K562 (cell line): ENCODE data around the gene YY1AP1. TPM values are rescaled to one million over a fixed set of nuclear protein-coding genes. Genes with fewer than 3 reads are reported as not detected.

Experiments used
- E2F3 ChIP-seq: fragments of 250-450 bp; sonication (Bioruptor Pico); IDR thresholded peaks from 2 replicates; pipeline ENCODE4 v1.4.0; 2020; ENCODE audit warnings: mild to moderate bottlenecking
- GTF2E2 ChIP-seq: fragments of 200-800 bp; sonication (Bioruptor generic); IDR thresholded peaks from 2 replicates; pipeline ENCODE4 v1.6.1; 2016; ENCODE audit warnings: missing genetic modification characterization, missing compliant biosample characterization
- HDGF ChIP-seq: fragments of 450-650 bp; IDR thresholded peaks from 2 replicates; pipeline ENCODE4 v1.6.1; 2016
- HLTF ChIP-seq: fragments of 450-650 bp; IDR thresholded peaks from 2 replicates; pipeline ENCODE4 v1.6.1; 2016
- JUND ChIP-seq, 2 experiments: IDR thresholded peaks; 2 replicates in 1 of 2; 3 replicates in 1 of 2; pipeline ENCODE4 v1.6.1; 2011; ENCODE audit warnings: borderline replicate concordance in 2 of 2, low read depth in 2 of 2, low read length in 2 of 2, improper control_type of control experiment in 1 of 2, missing biosample characterization in 1 of 2, missing genetic modification characterization in 1 of 2, missing genetic modification reagents in 1 of 2
- MECOM ChIP-seq: fragments of 250-450 bp; sonication (Bioruptor Pico); IDR thresholded peaks from 2 replicates; pipeline ENCODE4 v1.8.0; 2022; ENCODE audit warnings: inconsistent platforms
- POLR2B ChIP-seq: fragments of 450-650 bp; IDR thresholded peaks from 2 replicates; pipeline ENCODE4 v1.6.1; 2018; ENCODE audit warnings: low read depth; ENCODE audit not compliant: partially characterized antibody
- SMAD3 ChIP-seq: fragments of 450-650 bp; formaldehyde crosslinking; conservative IDR thresholded peaks from 2 replicates; pipeline ENCODE4 v1.4.0; 2020; ENCODE audit warnings: mild to moderate bottlenecking
- SMAD4 ChIP-seq: fragments of 250-450 bp; sonication (Bioruptor Pico); conservative IDR thresholded peaks from 2 replicates; pipeline ENCODE4 v1.8.0; 2021; ENCODE audit warnings: inconsistent platforms, mild to moderate bottlenecking, moderate library complexity
- SRSF7 ChIP-seq: fragments of 200-400 bp; formaldehyde crosslinking; optimal IDR thresholded peaks from 2 replicates; pipeline ENCODE3; 2017; ENCODE audit warnings: mild to moderate bottlenecking, low read depth, low read length
- STAG1 ChIP-seq: sonication (generic); formaldehyde crosslinking; IDR thresholded peaks from 2 replicates; pipeline ENCODE4 v1.5.0; 2020; ENCODE audit warnings: missing genetic modification reagents, borderline replicate concordance
- STAT5A ChIP-seq: IDR thresholded peaks from 2 replicates; pipeline ENCODE4 v1.6.1; 2012; ENCODE audit warnings: low read length, inconsistent platforms, borderline replicate concordance
- YBX1 ChIP-seq: fragments of 450-650 bp; IDR thresholded peaks from 2 replicates; pipeline ENCODE4 v1.7.1; 2016; ENCODE audit warnings: mild to moderate bottlenecking
- ZNF174 ChIP-seq: fragments of 250-450 bp; sonication (Bioruptor Pico); IDR thresholded peaks from 2 replicates; pipeline ENCODE4 v1.4.0; 2020; ENCODE audit warnings: mild to moderate bottlenecking
- ZNF184 ChIP-seq: sonication (generic); formaldehyde crosslinking; IDR thresholded peaks from 2 replicates; pipeline ENCODE4 v1.5.0; 2020; ENCODE audit warnings: missing genetic modification reagents
- ZNF395 ChIP-seq: fragments of 200-800 bp; sonication (Bioruptor generic); IDR thresholded peaks from 2 replicates; pipeline ENCODE4 v1.6.1; 2017; ENCODE audit warnings: missing genetic modification characterization, missing compliant biosample characterization
- polyA plus RNA-seq, 8 experiments: library from polyadenylated mRNA; depleted of rRNA in 4 of 8; stranded (reverse) in 5 of 8; unstranded in 3 of 8; fragments of >200 nt; fragmentation: Nextera tagmentation in 2 of 8; fragmentation: Illumina TruSeq in 1 of 8; extraction: Ambion mirVana in 2 of 8; extraction: Trizol in 1 of 8; gene quantifications; 2 replicates each; pipeline versions ENCODE4 v1.2.1 to v1.2.3, GENCODE V29; 2011 to 2014; ENCODE audit warnings: inconsistent platforms in 1 of 8, missing spikeins in 1 of 8
- total RNA-seq, 7 experiments: library from RNA; depleted of rRNA in 6 of 7; stranded (reverse); fragments of >200 nt in 6 of 7; fragmentation: Illumina TruSeq in 2 of 7; extraction: Trizol in 2 of 7; gene quantifications; 2 replicates each; pipeline versions ENCODE4 v1.2.1 to v1.2.3, GENCODE V29; 2011 to 2021; ENCODE audit warnings: low replicate concordance in 1 of 7
- TF ChIP-seq, protein P1 (sequence below): sonication (generic); formaldehyde crosslinking; IDR thresholded peaks from 2 replicates; pipeline ENCODE4 v1.8.1; 2022; ENCODE audit warnings: missing genetic modification reagents
- TF ChIP-seq, protein P2 (sequence below), 2 experiments: fragments of 450-650 bp; IDR thresholded peaks; 2 replicates each; pipeline ENCODE4 v1.6.1; 2016; ENCODE audit warnings: mild to moderate bottlenecking in 2 of 2, borderline replicate concordance in 1 of 2, low read depth in 1 of 2, moderate library complexity in 1 of 2

The YY1AP1 gene
- total and polyA plus RNA-seq, 9 of the 15 experiments (the other 6 are each of a cell fraction or from before 2014, with no cell fraction given) = 18.4 to 90.7 (median 42.9) TPM

GRCh38 chr1:155688324-155689080 lies at the start of gene YY1AP1 (continued):
- TF ChIP-seq JUND (IDR thresholded peaks at IDR 0.05; ENCODE audit: borderline replicate concordance, low read depth, low read length) (peak; percentile 97), JUND (tag; IDR thresholded peaks at IDR 0.05; ENCODE audit: borderline replicate concordance, low read depth, low read length) (no peak), SMAD4 (CRISPR knock-in tag) (peak; percentile 46), STAG1 (CRISPR knock-in tag) (peak; percentile 57; the same call in 1 of the 2 replicates), ZNF174 (CRISPR knock-in tag) (no peak), ZNF184 (no peak), GTF2E2 (tag) (peak; percentile 30; the same call in 1 of the 2 replicates), SRSF7 (no peak), HDGF (no peak), ZNF395 (peak; percentile 87), SMAD3 (CRISPR knock-in tag) (peak; percentile 73; the same call in 1 of the 2 replicates), YBX1 (no peak), HLTF (no peak; the same call in 1 of the 2 replicates), E2F3 (no peak), MECOM (CRISPR knock-in tag) (no peak), POLR2B (peak; percentile 68), STAT5A (no peak)
- TF ChIP-seq, protein P1, sequence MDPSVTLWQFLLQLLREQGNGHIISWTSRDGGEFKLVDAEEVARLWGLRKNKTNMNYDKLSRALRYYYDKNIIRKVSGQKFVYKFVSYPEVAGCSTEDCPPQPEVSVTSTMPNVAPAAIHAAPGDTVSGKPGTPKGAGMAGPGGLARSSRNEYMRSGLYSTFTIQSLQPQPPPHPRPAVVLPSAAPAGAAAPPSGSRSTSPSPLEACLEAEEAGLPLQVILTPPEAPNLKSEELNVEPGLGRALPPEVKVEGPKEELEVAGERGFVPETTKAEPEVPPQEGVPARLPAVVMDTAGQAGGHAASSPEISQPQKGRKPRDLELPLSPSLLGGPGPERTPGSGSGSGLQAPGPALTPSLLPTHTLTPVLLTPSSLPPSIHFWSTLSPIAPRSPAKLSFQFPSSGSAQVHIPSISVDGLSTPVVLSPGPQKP (CRISPR knock-in tag) = no peak
- TF ChIP-seq, protein P2, sequence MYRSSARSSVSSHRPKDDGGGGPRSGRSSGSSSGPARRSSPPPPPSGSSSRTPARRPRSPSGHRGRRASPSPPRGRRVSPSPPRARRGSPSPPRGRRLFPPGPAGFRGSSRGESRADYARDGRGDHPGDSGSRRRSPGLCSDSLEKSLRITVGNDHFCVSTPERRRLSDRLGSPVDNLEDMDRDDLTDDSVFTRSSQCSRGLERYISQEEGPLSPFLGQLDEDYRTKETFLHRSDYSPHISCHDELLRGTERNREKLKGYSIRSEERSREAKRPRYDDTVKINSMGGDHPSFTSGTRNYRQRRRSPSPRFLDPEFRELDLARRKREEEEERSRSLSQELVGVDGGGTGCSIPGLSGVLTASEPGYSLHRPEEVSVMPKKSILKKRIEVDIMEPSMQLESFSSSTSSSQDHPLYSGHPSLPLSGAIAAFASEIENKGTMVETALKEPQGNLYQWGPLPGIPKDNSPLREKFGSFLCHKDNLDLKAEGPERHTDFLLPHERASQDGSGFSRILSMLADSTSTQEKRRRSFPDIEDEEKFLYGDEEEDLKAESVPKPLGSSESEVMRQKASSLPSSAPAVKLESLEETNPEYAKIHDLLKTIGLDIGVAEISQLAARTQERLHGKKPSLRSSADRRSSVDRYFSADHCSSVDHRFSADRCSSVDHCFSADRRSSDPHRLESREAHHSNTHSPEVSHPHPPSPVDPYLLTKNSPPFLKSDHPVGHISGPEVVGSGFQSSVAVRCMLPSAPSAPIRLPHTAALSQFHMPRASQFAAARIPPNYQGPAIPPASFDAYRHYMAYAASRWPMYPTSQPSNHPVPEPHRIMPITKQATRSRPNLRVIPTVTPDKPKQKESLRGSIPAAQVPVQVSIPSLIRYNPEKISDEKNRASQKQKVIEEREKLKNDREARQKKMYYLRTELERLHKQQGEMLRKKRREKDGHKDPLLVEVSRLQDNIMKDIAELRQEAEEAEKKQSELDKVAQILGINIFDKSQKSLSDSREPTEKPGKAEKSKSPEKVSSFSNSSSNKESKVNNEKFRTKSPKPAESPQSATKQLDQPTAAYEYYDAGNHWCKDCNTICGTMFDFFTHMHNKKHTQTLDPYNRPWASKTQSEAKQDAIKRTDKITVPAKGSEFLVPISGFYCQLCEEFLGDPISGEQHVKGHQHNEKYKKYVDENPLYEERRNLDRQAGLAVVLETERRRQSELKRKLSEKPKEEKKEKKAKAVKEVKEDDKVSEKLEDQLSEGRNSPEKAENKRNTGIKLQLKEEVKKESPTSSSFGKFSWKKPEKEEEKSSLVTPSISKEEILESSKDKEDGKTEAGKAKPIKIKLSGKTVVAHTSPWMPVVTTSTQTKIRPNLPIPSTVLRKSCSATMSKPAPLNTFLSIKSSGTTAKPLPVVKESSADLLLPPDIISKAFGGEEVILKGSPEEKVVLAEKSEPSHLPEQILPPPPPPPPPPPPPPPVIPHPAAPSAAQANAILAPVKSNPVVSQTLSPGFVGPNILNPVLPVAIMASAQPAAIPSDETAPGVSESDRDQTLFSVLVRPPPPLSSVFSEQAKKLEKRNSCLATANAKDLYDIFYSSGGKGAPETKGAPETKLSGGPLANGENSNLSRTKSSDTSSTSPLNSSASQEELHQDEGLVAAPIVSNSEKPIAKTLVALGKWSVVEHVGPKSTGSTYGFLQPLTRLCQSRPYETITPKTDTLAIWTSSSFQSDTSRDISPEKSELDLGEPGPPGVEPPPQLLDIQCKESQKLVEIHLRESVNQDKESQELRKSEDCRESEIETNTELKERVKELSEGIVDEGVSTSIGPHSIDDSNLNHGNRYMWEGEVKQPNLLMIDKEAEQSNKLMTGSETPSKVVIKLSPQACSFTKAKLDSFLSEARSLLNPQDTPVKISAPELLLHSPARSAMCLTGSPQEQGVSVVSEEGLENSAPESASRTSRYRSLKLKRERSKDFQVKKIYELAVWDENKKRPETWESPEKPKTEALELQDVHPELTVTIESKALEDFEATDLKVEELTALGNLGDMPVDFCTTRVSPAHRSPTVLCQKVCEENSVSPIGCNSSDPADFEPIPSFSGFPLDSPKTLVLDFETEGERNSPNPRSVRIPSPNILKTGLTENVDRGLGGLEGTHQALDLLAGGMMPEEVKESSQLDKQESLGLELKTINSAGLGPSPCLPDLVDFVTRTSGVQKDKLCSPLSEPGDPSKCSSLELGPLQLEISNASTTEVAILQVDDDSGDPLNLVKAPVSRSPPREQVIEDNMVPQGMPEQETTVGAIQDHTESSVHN (IDR thresholded peaks at IDR 0.05; ENCODE audit: borderline replicate concordance in 1 of 2, low read depth in 1 of 2) = no peak
